DND-41 (cell line): ENCODE measurements around the gene ARID2.
A peak's percentile ranks its signal among the peaks of the same experiment; 100 is the strongest.

Experiments
- ATAC-seq: fragments of 200-7000 bp; cut with Tn5 transposase; 3 replicates; pipeline ENCODE4 v1.9.1; 2021; ENCODE audit warnings: low read depth; ENCODE audit not compliant: insufficient read depth
- DNase-seq: peaks from one replicate; pipeline ENCODE4 v3.0.0-alpha.2; 2020
- H2AFZ ChIP-seq: 2 replicates; pipeline ENCODE4 v1.6.0; 2012; ENCODE audit warnings: low read depth, low read length
- H3K27ac ChIP-seq: 2 replicates; pipeline ENCODE4 v1.5.1; 2012; ENCODE audit warnings: low read length, inconsistent platforms
- H3K27me3 ChIP-seq: fragments of 200-600 bp; sonication (generic); 2 replicates; pipeline ENCODE4 v1.6.0; 2012; ENCODE audit warnings: low read length, mild to moderate bottlenecking, inconsistent platforms; ENCODE audit not compliant: insufficient read depth, poor library complexity
- H3K36me3 ChIP-seq: 2 replicates; pipeline ENCODE4 v1.5.1; 2012; ENCODE audit warnings: low read length, inconsistent platforms; ENCODE audit not compliant: insufficient read depth
- H3K4me1 ChIP-seq: 2 replicates; pipeline ENCODE4 v1.5.1; 2012; ENCODE audit warnings: mild to moderate bottlenecking, low read length; ENCODE audit not compliant: insufficient read depth
- H3K4me2 ChIP-seq: 2 replicates; pipeline ENCODE4 v1.6.0; 2012; ENCODE audit warnings: mild to moderate bottlenecking, moderate library complexity, low read length, inconsistent platforms; ENCODE audit not compliant: insufficient read depth
- H3K4me3 ChIP-seq, 2 experiments: fragments of 200-600 bp in 1 of 2; shearing (Covaris generic) in 1 of 2; 2 replicates each; pipeline ENCODE4 v1.5.1; 2012 to 2016; ENCODE audit warnings: inconsistent platforms in 2 of 2, low read length in 2 of 2, mild to moderate bottlenecking in 2 of 2, low read depth in 1 of 2, moderate library complexity in 1 of 2
- H3K79me2 ChIP-seq: 2 replicates; pipeline ENCODE4 v1.6.0; 2012; ENCODE audit warnings: low read length, inconsistent platforms; ENCODE audit not compliant: insufficient read depth
- H3K9ac ChIP-seq: 2 replicates; pipeline ENCODE4 v1.6.0; 2012; ENCODE audit warnings: low read depth, mild to moderate bottlenecking, inconsistent platforms, low read length, moderate library complexity
- H3K9me3 ChIP-seq: 2 replicates; pipeline ENCODE4 v1.5.1; 2012; ENCODE audit warnings: low read length, moderate library complexity, mild to moderate bottlenecking, inconsistent platforms; ENCODE audit not compliant: insufficient read depth, severe bottlenecking
- H4K20me1 ChIP-seq: 2 replicates; pipeline ENCODE4 v1.6.0; 2012; ENCODE audit warnings: low read length; ENCODE audit not compliant: insufficient read depth
- CTCF ChIP-seq: IDR thresholded peaks from 2 replicates; pipeline ENCODE4 v1.5.1; 2012; ENCODE audit warnings: borderline replicate concordance, low read length, moderate library complexity, mild to moderate bottlenecking; ENCODE audit not compliant: poor library complexity, severe bottlenecking; ENCODE audit errors: extremely low read depth
- EZH2 ChIP-seq: IDR thresholded peaks from 3 replicates; pipeline ENCODE4 v1.6.1; 2012; ENCODE audit warnings: borderline replicate concordance, low read depth, mild to moderate bottlenecking, moderate library complexity, low read length, inconsistent platforms; ENCODE audit not compliant: severe bottlenecking

ARID2 gene

GRCh38 chr12:45803111-45803510, 73.6 kb downstream of the ARID2 start:
- H3K9ac ChIP-seq, result no peak overlapping the region
- TF ChIP-seq CTCF (no peak), EZH2 (no peak)
- no peaks in the 10 kb centered on the region for H3K27me3 ChIP-seq
- peaks cover 97% of the 10 kb centered on the region for H3K79me2 ChIP-seq
- peaks cover 24% of the 10 kb centered on the region; the same call in 1 of the 2 replicates for H4K20me1 ChIP-seq
- H3K4me3 ChIP-seq, result no peak overlapping the region
- DNase-seq (no peak), ATAC-seq (no peak)
- no peaks in the 10 kb centered on the region for H3K9me3 ChIP-seq
- no peak overlapping the region for H2AFZ ChIP-seq
- H3K27ac ChIP-seq, result no peak overlapping the region
- H3K36me3 ChIP-seq, result 0 out of 2 replicates have a peak, but pooled peaks cover 9% of the 10 kb centered on the region
- H3K4me1 ChIP-seq, result no peaks in the 10 kb centered on the region
- H3K4me2 ChIP-seq, result no peak overlapping the region

GRCh38 chr12:45816652-45817051, 87.1 kb downstream of the ARID2 start:
- H3K36me3 ChIP-seq, result peaks cover 80% of the 10 kb centered on the region
- H3K9me3 ChIP-seq, result no peaks in the 10 kb centered on the region
- no peak overlapping the region for H3K27ac ChIP-seq
- no peak overlapping the region for H2AFZ ChIP-seq
- H4K20me1 ChIP-seq, result no peaks in the 10 kb centered on the region; the same call in 1 of the 2 replicates
- H3K27me3 ChIP-seq, result no peaks in the 10 kb centered on the region
- no peak overlapping the region for H3K9ac ChIP-seq
- TF ChIP-seq CTCF (peak; percentile 13), EZH2 (no peak)
- H3K4me2 ChIP-seq, result no peak overlapping the region
- H3K79me2 ChIP-seq, result peaks cover 58% of the 10 kb centered on the region
- ATAC-seq (no peak), DNase-seq (no peak)
- H3K4me3 ChIP-seq, result no peak overlapping the region
- no peaks in the 10 kb centered on the region for H3K4me1 ChIP-seq

- no peak overlapping the region for H3K9ac ChIP-seq
- no peaks in the 10 kb centered on the region for H3K27me3 ChIP-seq
- ATAC-seq (no peak), DNase-seq (no peak)
- no peak overlapping the region for H3K4me2 ChIP-seq
- H3K4me3 ChIP-seq, result no peak overlapping the region
- H3K9me3 ChIP-seq, result no peaks in the 10 kb centered on the region
- no peaks in the 10 kb centered on the region for H4K20me1 ChIP-seq
- no peaks in the 10 kb centered on the region for H3K4me1 ChIP-seq
- peaks cover 53% of the 10 kb centered on the region for H3K79me2 ChIP-seq
- H3K27ac ChIP-seq, result no peak overlapping the region
- H2AFZ ChIP-seq, result no peak overlapping the region
- TF ChIP-seq EZH2, result no peak
- TF ChIP-seq CTCF, result no peak
- peaks cover 66% of the 10 kb centered on the region for H3K36me3 ChIP-seq
These were observed 98.5 kb downstream of the ARID2 start for GRCh38 chr12:45827974-45828373.

- Histone ChIP-seq H3K4me2 (no peak overlapping the region), H3K9ac (no peak overlapping the region), H3K9me3 (no peaks in the 10 kb centered on the region), H3K4me3 (no peak overlapping the region), H3K27ac (no peak overlapping the region), H4K20me1 (no peaks in the 10 kb centered on the region), H3K4me1 (no peaks in the 10 kb centered on the region), H3K79me2 (peaks cover 57% of the 10 kb centered on the region), H3K36me3 (peaks cover 62% of the 10 kb centered on the region), H3K27me3 (no peaks in the 10 kb centered on the region), H2AFZ (no peak overlapping the region)
- ATAC-seq (no peak), DNase-seq (no peak)
- TF ChIP-seq CTCF (no peak), EZH2 (no peak)
These were observed 98.9 kb downstream of the ARID2 start for GRCh38 chr12:45828402-45828801.
